Astrocyte (in vitro differentiated cells and primary cell): ENCODE data around the gene ADGRA1.

ENCODE experiments used
- EZH2 ChIP-seq: IDR thresholded peaks from 2 replicates; pipeline ENCODE4 v1.6.1; 2012; ENCODE audit warnings: mild to moderate bottlenecking, low read length, inconsistent platforms; ENCODE audit not compliant: insufficient read depth
- TF ChIP-seq, protein P1 (sequence below): IDR thresholded peaks from 2 replicates; pipeline ENCODE4 v1.5.1; 2011; ENCODE audit warnings: low read depth, mild to moderate bottlenecking, inconsistent platforms, low read length, moderate library complexity; ENCODE audit not compliant: insufficient read depth

GRCh38 chr10:133140417-133141143 lies 52.9 kb downstream of the ADGRA1 start:
- TF ChIP-seq, protein P1, sequence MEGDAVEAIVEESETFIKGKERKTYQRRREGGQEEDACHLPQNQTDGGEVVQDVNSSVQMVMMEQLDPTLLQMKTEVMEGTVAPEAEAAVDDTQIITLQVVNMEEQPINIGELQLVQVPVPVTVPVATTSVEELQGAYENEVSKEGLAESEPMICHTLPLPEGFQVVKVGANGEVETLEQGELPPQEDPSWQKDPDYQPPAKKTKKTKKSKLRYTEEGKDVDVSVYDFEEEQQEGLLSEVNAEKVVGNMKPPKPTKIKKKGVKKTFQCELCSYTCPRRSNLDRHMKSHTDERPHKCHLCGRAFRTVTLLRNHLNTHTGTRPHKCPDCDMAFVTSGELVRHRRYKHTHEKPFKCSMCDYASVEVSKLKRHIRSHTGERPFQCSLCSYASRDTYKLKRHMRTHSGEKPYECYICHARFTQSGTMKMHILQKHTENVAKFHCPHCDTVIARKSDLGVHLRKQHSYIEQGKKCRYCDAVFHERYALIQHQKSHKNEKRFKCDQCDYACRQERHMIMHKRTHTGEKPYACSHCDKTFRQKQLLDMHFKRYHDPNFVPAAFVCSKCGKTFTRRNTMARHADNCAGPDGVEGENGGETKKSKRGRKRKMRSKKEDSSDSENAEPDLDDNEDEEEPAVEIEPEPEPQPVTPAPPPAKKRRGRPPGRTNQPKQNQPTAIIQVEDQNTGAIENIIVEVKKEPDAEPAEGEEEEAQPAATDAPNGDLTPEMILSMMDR, result no peak
- no peak for TF ChIP-seq EZH2
